Natural killer cell treated with Interleukin-12 subunit alpha and Interleukin-12 subunit beta and Interleukin-15 and Interleukin-18, amount 100 ng/mL, for 72 hours (primary cell): ENCODE data around the gene DESI1. TPM values are rescaled to one million over a fixed set of nuclear protein-coding genes. Genes with fewer than 3 reads are reported as not detected.

Source experiments
- ATAC-seq, 2 donors: fragments of 150-1000 bp; cut with Tn5 transposase in 1 of 2; sonication (Bioruptor Pico), chemical (Tn5 transposase) in 1 of 2; 2 replicates each; pipeline ENCODE4 v1.10.0; 2021
- DNase-seq: peaks from one replicate; pipeline ENCODE4 v3.0.0; 2022; ENCODE audit warnings: low spot score
- H3K27ac Mint-ChIP-seq, 2 donors: 1 replicate in 1 of 2; 2 replicates in 1 of 2; pipeline ENCODE4 v1.8.0; 2022; ENCODE audit warnings: mixed read lengths in 2 of 2, mild to moderate bottlenecking in 1 of 2, moderate library complexity in 1 of 2
- H3K27me3 Mint-ChIP-seq, 2 donors: 1 replicate in 1 of 2; 2 replicates in 1 of 2; pipeline ENCODE4 v1.8.0; 2022; ENCODE audit warnings: mixed read lengths in 2 of 2
- H3K36me3 Mint-ChIP-seq: one replicate; pipeline ENCODE4 v1.8.0; 2022; ENCODE audit warnings: mixed read lengths
- H3K4me1 Mint-ChIP-seq, 2 donors: 1 replicate in 1 of 2; 2 replicates in 1 of 2; pipeline ENCODE4 v1.8.0; 2022; ENCODE audit warnings: low read depth in 2 of 2, mixed read lengths in 2 of 2, mild to moderate bottlenecking in 1 of 2
- H3K4me3 Mint-ChIP-seq: one replicate; pipeline ENCODE4 v1.8.0; 2022; ENCODE audit warnings: mixed read lengths
- H3K9me3 Mint-ChIP-seq: 2 replicates; pipeline ENCODE4 v1.8.0; 2022; ENCODE audit warnings: mixed read lengths
- total RNA-seq, 2 donors: library from RNA; stranded (reverse); gene quantifications; one replicate each; pipeline ENCODE4 v1.2.3, GENCODE V29; 2022

DESI1 gene
- total RNA-seq, 2 donors from 2014 or later, result 54.2 to 120 TPM

- ATAC-seq (peak; percentile 96 to 98), DNase-seq (peak; percentile 99)
- Mint-ChIP-seq H3K9me3 (no peaks in the 10 kb centered on the region), H3K27me3 (no peaks in the 10 kb centered on the region), H3K4me3 (peak within 1 kb of the TSS; percentile 100), H3K27ac (peak within 1 kb of the TSS; percentile 98), H3K4me1 (peaks cover 30 to 40% of the 10 kb centered on the region in 2 donors), H3K36me3 (peaks cover 11% of the 10 kb centered on the region)
Observed at GRCh38 chr22:41621099-41621910, 462 bp upstream of the DESI1 start, which contains the start of gene XRCC6. Gene XRCC6, plus strand, starts transcription at chr22:41621295. Its CDS starts 710 bp downstream, at chr22:41622005.

- Mint-ChIP-seq H3K4me1 (peaks cover 30 to 41% of the 10 kb centered on the region in 2 donors), H3K27me3 (no peaks in the 10 kb centered on the region)
Observed at GRCh38 chr22:41619979-41620588, 759 bp downstream of the DESI1 start.

DNA sequence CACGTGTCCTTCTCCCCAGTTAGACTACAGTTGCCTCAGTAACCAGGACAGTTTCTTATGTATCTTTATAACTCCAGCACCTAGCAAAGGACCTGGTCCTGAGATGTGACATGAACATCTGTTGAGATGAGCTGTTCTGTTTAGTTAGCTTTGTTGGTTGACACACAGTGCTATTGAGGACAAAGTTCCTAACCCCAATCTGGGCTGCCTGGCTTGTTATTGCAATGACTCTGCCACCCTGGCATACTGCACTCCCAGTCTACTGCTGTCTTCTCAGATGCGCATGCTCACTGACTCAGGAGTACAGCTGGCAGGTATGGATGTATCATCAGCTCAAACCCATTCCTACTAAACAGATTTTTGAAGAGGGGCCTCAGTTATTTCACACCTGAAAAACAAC lies 7.4 kb downstream of the DESI1 start:
- no peaks in the 10 kb centered on the region for H3K9me3 Mint-ChIP-seq
- H3K4me1 Mint-ChIP-seq, result peaks cover 15 to 27% of the 10 kb centered on the region in 2 donors
- no peak overlapping the region for H3K27ac Mint-ChIP-seq
- DNase-seq (no peak), ATAC-seq (no peak)
- H3K36me3 Mint-ChIP-seq, result no peaks in the 10 kb centered on the region
- H3K4me3 Mint-ChIP-seq, result no peak overlapping the region
- H3K27me3 Mint-ChIP-seq, result peaks cover 2% of the 10 kb centered on the region in 2 donors

More at GRCh38 chr22:41619979-41620588, 759 bp downstream of the DESI1 start:
- ATAC-seq (peak in 1 of 2 donors; percentile 35), DNase-seq (peak; percentile 63)
- Mint-ChIP-seq H3K4me3 (peak overlapping the region; percentile 100), H3K9me3 (no peaks in the 10 kb centered on the region), H3K36me3 (peaks cover 11% of the 10 kb centered on the region), H3K27ac (peak overlapping the region; percentile 98)

DNA sequence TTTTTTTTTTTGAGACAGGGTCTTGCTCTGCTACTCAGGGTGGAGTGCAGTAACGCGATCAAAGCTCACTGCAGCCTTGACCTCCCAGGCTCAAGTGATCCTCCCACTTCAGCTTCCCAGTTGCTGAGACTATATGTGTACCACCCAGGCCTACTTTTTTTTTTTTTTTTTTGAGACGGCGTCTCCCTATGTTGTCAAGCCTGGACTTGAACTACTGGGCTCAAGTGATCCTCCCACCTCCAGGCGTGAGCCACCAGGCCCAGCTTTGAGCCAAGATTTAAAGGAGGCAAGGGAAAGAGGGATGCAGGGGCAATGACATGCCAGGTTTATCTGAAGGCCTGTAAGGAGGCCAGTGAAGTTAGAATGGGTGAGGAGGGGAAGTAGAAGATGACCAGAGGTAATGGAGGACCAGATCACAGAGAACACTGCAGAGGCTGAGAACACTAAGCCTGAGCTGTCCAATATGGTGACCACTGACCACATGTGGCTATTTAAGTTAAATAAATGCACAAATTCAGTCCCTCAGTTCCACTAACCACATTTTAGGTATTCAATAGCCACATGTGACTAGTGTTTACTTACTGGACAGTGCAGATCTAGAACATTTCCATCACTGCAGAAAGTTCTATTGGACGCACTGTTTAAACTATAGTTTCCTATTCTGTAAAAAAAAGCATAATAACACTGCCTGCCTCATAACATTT lies 8.1 kb downstream of the DESI1 start:
- H3K36me3 Mint-ChIP-seq, result peaks cover 1% of the 10 kb centered on the region
- no peak for DNase-seq
- H3K4me1 Mint-ChIP-seq, result peaks cover 13 to 25% of the 10 kb centered on the region in 2 donors
- no peak overlapping the region for H3K27ac Mint-ChIP-seq
- peaks cover 4 to 6% of the 10 kb centered on the region in 2 donors for H3K27me3 Mint-ChIP-seq
- no peaks in the 10 kb centered on the region for H3K9me3 Mint-ChIP-seq
- H3K4me3 Mint-ChIP-seq, result no peak overlapping the region
- no peak for ATAC-seq

- Mint-ChIP-seq H3K4me3 (no peak overlapping the region), H3K27me3 (peaks cover 17 to 24% of the 10 kb centered on the region in 2 donors), H3K4me1 (peaks cover 22 to 28% of the 10 kb centered on the region in 2 donors), H3K36me3 (peaks cover 24% of the 10 kb centered on the region), H3K9me3 (no peaks in the 10 kb centered on the region), H3K27ac (no peak overlapping the region)
- no peak for ATAC-seq
- DNase-seq, result peak; percentile 18
Observed at GRCh38 chr22:41608386-41608785, 12.5 kb downstream of the DESI1 start.

- peak overlapping the region; percentile 28 for H3K4me3 Mint-ChIP-seq
- H3K4me1 Mint-ChIP-seq, result peaks cover 26 to 36% of the 10 kb centered on the region in 2 donors
- ATAC-seq (peak; percentile 97 to 99), DNase-seq (peak; percentile 82)
- peaks cover 20 to 24% of the 10 kb centered on the region in 2 donors for H3K27me3 Mint-ChIP-seq
- H3K36me3 Mint-ChIP-seq, result peaks cover 41% of the 10 kb centered on the region
- H3K27ac Mint-ChIP-seq, result peak overlapping the region; percentile 69 to 73
- no peaks in the 10 kb centered on the region for H3K9me3 Mint-ChIP-seq
Observed at GRCh38 chr22:41603873-41604332, 16.9 kb downstream of the DESI1 start.

- Mint-ChIP-seq H3K27ac (no peak overlapping the region), H3K4me3 (no peak overlapping the region), H3K9me3 (no peaks in the 10 kb centered on the region), H3K36me3 (peaks cover 28% of the 10 kb centered on the region), H3K4me1 (peaks cover 26 to 31% of the 10 kb centered on the region in 2 donors), H3K27me3 (peaks cover 7 to 12% of the 10 kb centered on the region in 2 donors)
- no peak for ATAC-seq
- DNase-seq, result peak; percentile 15
Observed at GRCh38 chr22:41600976-41601375, 19.9 kb downstream of the DESI1 start.

DNA sequence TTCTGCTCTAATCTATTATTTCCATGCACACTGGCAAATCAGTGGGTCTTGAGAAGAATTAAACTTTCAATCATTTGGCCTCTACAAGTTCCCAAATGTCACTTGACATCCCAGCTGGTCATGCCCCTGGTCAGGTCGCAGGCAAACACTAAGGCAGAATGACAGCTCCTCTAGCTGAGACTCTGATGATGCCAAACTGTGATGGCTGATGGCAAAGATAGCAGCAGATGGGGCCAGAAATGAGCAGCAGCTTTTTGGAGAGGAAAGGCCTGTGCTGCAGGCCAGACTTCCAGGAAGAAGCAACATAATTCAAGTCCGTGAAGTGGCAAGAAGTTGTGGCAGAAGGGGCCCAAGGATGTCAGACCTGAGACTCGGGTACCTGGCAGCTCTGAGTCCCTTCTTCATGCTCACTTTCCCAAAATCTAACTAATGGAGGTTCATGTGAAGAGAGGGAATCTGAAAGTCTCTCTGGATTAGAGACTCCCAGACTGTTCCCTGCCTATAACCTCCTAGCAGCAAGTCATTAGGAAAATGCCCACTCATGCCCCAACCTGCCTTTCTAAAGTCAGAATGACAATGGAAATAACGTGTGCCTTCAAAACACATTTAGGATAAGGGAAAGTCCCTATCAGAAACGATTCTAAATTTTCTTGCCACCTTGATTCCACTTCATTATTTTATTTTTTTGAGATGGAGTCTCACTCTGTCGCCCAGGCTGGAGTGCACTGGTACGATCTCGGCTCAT lies 21.8 kb downstream of the DESI1 start:
- H3K27ac Mint-ChIP-seq, result no peak overlapping the region
- DNase-seq, result no peak
- H3K36me3 Mint-ChIP-seq, result peaks cover 17% of the 10 kb centered on the region

GRCh38 chr22:41598081-41598480 lies 22.8 kb downstream of the DESI1 start:
- Mint-ChIP-seq H3K27me3 (peaks cover 0 to 6% of the 10 kb centered on the region in 2 donors), H3K9me3 (no peaks in the 10 kb centered on the region), H3K4me1 (peaks cover 9 to 11% of the 10 kb centered on the region in 2 donors), H3K27ac (no peak overlapping the region), H3K36me3 (peaks cover 16% of the 10 kb centered on the region), H3K4me3 (no peak overlapping the region)
- DNase-seq (no peak), ATAC-seq (no peak)

More for the DNA sequence above, 21.8 kb downstream of the DESI1 start:
- H3K9me3 Mint-ChIP-seq, result no peaks in the 10 kb centered on the region
- no peak overlapping the region for H3K4me3 Mint-ChIP-seq
- no peak for ATAC-seq
- peaks cover 19% of the 10 kb centered on the region in 2 donors for H3K4me1 Mint-ChIP-seq
- H3K27me3 Mint-ChIP-seq, result peaks cover 0 to 6% of the 10 kb centered on the region in 2 donors

GRCh38 chr22:41597635-41597953 lies 23.2 kb downstream of the DESI1 start:
- Mint-ChIP-seq H3K4me1 (peaks cover 5 to 6% of the 10 kb centered on the region in 2 donors), H3K9me3 (no peaks in the 10 kb centered on the region), H3K27me3 (peaks cover 0 to 6% of the 10 kb centered on the region in 2 donors), H3K36me3 (peaks cover 12% of the 10 kb centered on the region), H3K4me3 (no peak overlapping the region), H3K27ac (no peak overlapping the region)
- DNase-seq, result no peak
- ATAC-seq, result no peak

- H3K4me3 Mint-ChIP-seq, result no peak overlapping the region
- H3K27me3 Mint-ChIP-seq, result peaks cover 0 to 6% of the 10 kb centered on the region in 2 donors
- DNase-seq, result no peak
- H3K4me1 Mint-ChIP-seq, result peaks cover 0 to 3% of the 10 kb centered on the region in 2 donors
- peak; percentile 59 to 70 for ATAC-seq
- no peaks in the 10 kb centered on the region for H3K9me3 Mint-ChIP-seq
- peaks cover 6% of the 10 kb centered on the region for H3K36me3 Mint-ChIP-seq
- H3K27ac Mint-ChIP-seq, result no peak overlapping the region
Observed at GRCh38 chr22:41596776-41597634, 23.8 kb downstream of the DESI1 start.

DNA sequence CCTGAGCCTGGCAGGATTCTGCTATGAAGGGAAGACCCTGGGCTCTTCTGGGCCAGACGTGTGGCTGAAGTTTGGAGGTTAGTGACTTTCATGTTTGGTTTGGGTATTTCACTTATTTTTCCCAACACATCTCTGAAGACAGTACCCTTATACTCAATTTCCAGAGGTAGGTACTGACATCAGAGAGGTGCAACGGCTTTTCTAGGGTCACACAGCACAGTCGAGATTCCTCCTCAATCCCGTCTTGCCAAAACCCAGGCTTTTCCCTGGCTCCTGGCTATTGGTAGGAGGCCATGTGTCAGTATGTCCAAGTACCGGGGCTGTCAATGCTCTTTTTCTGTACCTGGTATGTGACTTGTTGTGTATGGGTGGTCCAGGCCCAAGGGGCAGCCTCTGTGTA lies 25.1 kb downstream of the DESI1 start:
- Mint-ChIP-seq H3K4me3 (no peak overlapping the region), H3K4me1 (peaks cover 0 to 3% of the 10 kb centered on the region in 2 donors), H3K9me3 (no peaks in the 10 kb centered on the region), H3K27ac (no peak overlapping the region), H3K27me3 (peaks cover 0 to 3% of the 10 kb centered on the region in 2 donors), H3K36me3 (no peaks in the 10 kb centered on the region)
- DNase-seq (no peak), ATAC-seq (no peak)
